Measurements from ENCODE around the gene OGA.

OGA gene

DNA sequence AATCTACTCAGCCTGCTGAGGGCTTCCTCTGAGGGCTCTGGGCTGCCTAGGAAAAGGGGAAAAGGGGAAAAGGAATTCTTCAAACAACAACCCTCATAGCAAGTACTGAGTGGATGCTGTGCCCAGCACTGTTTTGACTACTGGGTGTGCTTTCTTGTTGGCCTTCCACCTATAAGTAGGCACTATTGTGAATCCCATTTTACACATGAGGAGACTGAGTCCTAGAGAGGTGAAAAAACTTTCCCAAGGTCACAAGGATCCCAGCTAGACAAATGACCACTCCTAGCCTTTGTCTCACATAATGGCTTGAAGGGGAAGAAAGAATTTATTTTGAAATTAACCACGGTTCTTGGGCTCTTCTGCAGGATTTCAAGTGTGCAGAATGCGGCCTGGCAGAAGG is 59.4 kb downstream of the OGA start:
- DNase-seq (ENCODE audit: low spot score): no peak

DNA sequence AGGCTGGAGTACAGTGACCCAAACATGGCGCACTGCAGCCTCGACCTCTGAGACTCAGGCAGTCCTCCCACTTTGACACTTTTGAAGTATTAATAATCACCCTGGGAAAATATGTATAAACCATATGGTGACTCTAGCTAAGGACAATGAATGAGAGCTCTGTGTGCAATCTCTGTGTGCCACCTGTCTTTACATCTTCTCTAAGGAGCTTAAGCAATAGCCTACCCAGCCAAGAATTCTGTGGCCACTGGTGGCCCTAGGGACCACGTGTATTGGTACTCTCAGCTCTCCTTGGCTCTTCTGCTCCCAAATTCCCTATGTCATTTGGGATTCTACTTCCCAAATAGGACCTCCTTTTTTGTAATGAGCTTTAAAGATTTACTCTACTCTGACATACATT is 66.0 kb downstream of the OGA start:
- DNase-seq (ENCODE audit: low spot score): no peak

DNA sequence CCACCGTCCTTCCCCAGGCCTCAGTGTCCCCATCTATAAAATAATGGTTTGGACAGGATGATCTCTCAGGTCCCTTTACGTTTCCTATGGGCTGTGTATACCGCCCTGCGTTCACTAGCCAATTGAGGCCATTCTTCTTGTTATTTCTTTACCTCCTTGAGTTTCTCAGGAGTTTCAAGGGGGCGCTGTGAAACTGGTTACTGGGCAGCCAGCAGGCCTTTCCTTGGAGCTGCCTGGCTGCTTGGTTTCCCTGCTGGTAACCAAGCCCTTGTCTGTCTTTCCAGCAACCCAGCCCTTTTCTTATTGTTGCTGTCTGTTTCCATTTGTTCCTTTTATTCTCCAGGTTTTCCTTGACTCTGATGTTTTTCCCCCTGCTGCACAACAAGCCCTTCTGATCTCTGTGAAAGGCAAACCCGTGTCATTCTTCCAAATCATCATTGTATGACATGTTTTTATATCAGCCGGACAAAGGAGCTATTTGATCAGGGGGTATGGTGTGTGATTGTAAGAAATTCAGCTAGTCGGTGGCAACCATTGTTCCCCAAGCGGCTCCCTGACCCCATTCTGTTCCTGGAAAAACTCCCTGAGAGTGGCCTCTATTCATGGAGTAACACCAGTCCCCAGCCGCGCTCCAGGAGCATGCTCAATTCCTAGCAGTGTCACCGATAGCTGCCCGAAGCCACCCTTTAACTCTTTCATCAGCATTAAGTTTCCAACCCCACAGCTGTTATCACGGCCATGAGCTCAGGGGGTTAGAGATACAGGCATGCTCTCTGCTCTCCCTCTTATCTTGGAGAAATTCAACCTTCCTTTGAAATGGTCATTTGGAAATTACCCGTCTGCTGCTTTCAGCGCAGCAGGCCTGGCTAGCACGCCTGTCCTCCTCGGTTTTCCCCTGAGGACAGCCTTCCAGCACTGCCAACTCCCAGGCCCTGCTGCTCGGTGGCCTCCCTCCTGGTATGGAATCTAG is 68.9 kb downstream of the OGA start:
- DNase-seq (ENCODE audit: low spot score): no peak

DNA sequence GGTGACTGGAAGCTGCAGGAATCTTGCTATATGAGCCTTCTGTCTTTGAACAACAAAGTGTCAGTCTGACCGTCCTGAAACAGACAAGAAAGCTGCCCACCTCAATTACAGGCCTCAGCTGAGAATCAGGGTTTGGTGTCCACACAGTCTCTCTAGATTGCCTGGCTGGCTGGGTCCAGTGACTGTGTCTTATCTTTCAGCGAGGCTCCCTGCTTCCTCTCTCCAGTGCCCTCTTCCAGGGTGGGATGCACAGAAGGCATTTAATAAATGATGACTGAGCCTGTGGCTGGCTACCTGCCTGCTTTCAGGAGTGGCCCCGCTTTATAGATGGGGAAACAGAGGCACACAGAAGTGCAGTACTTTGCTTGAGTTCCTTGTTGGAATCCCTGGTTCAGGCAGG is 69.7 kb downstream of the OGA start:
- DNase-seq (ENCODE audit: low spot score): no peak

DNA sequence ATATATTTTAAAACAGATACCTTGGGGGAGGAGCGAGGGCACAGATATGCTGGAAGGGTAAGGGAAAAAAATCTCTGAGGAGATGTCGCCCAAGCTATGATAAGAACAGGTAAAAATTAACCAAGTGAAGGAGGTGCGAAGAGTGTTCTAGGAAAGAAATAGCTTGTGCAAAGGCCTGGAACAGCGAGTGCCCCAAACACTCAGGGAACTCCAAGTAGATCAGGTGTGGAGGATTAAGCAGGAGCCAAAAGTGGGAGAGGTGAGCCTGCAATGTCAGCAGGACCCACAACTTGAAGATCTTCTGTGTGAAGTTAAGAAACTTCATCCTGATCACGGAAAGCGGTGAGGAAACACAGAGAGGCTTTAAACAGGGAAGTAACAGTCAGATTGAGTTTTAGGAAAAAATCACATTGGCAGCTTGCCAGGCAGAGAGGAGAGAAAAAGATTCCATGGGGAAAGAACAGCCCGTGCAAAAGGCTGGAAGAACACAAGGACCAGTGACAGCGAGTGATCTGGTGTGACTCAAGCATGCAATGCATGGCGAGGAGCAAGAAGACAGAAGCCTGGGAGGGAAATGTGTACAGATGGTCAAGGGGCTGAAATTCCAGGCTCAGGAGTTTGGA is 73.1 kb downstream of the OGA start:
- no peak for DNase-seq (ENCODE audit: low spot score)

DNA sequence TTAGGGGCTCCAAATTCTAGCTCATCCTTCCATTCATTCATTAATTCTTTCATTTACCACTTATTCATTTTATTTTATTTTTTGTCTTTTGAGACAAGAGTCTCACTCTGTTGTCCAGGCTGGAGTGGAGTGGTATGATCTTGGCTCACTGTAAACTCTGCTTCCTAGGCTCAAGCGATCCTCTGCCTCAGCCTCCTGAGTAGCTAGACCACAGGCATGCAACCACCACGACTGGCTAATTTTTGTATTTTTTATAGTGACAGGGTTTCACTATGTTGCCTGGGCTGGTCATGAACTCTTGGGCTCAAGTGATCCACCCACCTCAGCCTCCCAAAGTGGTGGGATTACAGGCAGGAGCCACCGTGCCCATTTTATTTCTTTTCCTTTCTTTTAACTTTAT is 74.0 kb downstream of the OGA start:
- DNase-seq (ENCODE audit: low spot score): no peak

DNA sequence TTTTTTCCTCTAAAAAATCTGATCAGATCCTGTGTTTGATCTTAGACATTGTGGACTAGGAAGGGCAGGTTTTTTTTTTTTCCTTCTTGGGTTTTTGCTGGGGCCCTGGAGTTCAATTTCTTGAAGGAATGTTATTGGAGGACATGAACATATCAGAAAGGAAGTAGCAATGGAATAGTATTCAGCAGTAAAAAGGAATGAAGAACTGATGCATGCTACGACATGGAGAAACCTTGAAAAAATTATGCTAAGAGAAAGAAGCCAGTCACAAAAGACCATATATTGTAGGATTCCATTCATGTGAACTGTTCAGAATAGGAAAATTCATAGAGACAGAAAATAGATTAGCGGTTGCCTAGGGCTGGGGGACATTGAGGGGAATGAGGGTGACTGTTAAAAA is 76.3 kb downstream of the OGA start:
- DNase-seq (ENCODE audit: low spot score): no peak

DNA sequence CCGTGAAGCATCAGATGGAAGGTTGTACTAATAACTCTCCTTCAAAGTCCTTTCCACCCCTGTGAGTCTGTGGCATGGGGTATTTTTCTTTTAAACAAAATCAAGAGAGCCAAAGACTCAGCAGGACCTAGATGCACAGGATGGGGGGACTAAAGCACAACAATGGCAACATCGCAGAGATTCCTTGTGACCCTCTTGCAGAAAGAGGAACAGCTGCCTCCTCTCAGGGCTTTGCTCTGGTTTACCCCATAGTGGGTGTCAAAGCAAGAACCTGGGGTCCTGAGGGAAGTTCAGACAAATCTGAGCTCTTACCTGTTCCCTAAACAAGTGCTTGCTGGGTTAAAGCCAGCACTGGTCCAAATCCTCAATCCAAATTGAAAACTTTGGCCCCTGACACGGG is 81.6 kb downstream of the OGA start:
- no peak for DNase-seq (ENCODE audit: low spot score)
